Measurements from ENCODE around the gene NUDT17.
A peak's percentile ranks its signal among the peaks of the same experiment; 100 is the strongest.
"Not testable (repeated sequence)": the region's sequence is repeated elsewhere in the genome, so short reads cannot be mapped to it uniquely, and the experiment has no call there.

NUDT17 gene

GRCh38 chr1:145845514-145846161 lies at the start of gene NUDT17:
TSS of gene NUDT17 (plus strand) at chr1:145845630. CDS start at chr1:145845641, 11 bp downstream.
- DNase-seq = peak; percentile 75 to 76

GRCh38 chr1:145796753-145797152 lies 48.7 kb upstream of the NUDT17 start:
- no peak for DNase-seq

GRCh38 chr1:145799806-145800205 lies 45.6 kb upstream of the NUDT17 start:
- no peak for DNase-seq

- DNase-seq = no peak
These were observed 41.0 kb upstream of the NUDT17 start for GRCh38 chr1:145804235-145805045.

- no peak for DNase-seq
These were observed 40.4 kb upstream of the NUDT17 start for GRCh38 chr1:145805057-145805456.

GRCh38 chr1:145806408-145806807 lies 39.0 kb upstream of the NUDT17 start:
- no peak for DNase-seq

- DNase-seq = no peak
These were observed 38.6 kb upstream of the NUDT17 start for GRCh38 chr1:145806844-145807243.

GRCh38 chr1:145812977-145813810 lies 32.2 kb upstream of the NUDT17 start:
- DNase-seq = not testable (repeated sequence)

- not testable (repeated sequence) for DNase-seq
These were observed 27.3 kb upstream of the NUDT17 start for GRCh38 chr1:145818095-145818494.

- not testable (repeated sequence) for DNase-seq
These were observed 22.6 kb upstream of the NUDT17 start for GRCh38 chr1:145822779-145823331.

- DNase-seq = peak; percentile 80 to 82
These were observed 21.6 kb upstream of the NUDT17 start, which contains the start of the genes POLR3C and RNF115 for GRCh38 chr1:145823565-145824498. TSS of gene POLR3C (plus strand) at chr1:145824200. CDS start at chr1:145825777, 1,577 bp downstream. TSS of gene RNF115 (minus strand) at chr1:145824095. CDS start at chr1:145823873, 222 bp downstream.

- DNase-seq = no peak
These were observed 21.0 kb upstream of the NUDT17 start for GRCh38 chr1:145824499-145824842.

GRCh38 chr1:145826030-145826429 lies 19.4 kb upstream of the NUDT17 start:
- no peak for DNase-seq

- DNase-seq = no peak
These were observed 17.5 kb upstream of the NUDT17 start for GRCh38 chr1:145827966-145828365.

GRCh38 chr1:145828367-145829026 lies 16.9 kb upstream of the NUDT17 start:
- no peak for DNase-seq

- DNase-seq = not testable (repeated sequence)
These were observed 14.6 kb upstream of the NUDT17 start for GRCh38 chr1:145830810-145831209.

GRCh38 chr1:145837656-145838055 lies 7.8 kb upstream of the NUDT17 start:
- DNase-seq = no peak

GRCh38 chr1:145843031-145843430 lies 2.4 kb upstream of the NUDT17 start:
- DNase-seq = no peak

- peak in 1 of 2 donors; percentile 9 for DNase-seq
These were observed 301 bp upstream of the NUDT17 start for GRCh38 chr1:145845144-145845513.

GRCh38 chr1:145846201-145846612 lies 777 bp downstream of the NUDT17 start:
- DNase-seq = peak in 1 of 2 donors; percentile 16

GRCh38 chr1:145847827-145848226 lies 2.4 kb downstream of the NUDT17 start:
- DNase-seq = no peak

All from activated CD4-positive, alpha-beta T cell treated with anti-CD3 and anti-CD28 coated beads for 4 hours (primary cell).